Measurements from ENCODE around the gene ARID3C. TPM values are rescaled to one million over a fixed set of nuclear protein-coding genes. Genes with fewer than 3 reads are reported as not detected.

Gene ARID3C
- total and polyA plus RNA-seq, 10 donors, result not detected

GRCh38 chr9:34573599-34574325 is 55.1 kb downstream of the ARID3C start:
- 67 to 89% (median 74%) methylated on average over 9 to 17 of the region's 17 CpGs for WGBS, 5 donors
- no peak for TF ChIP-seq POLR2A (IDR thresholded peaks at IDR 0.05)
- TF ChIP-seq POLR2AphosphoS5 (IDR thresholded peaks at IDR 0.05), result no peak
- TF ChIP-seq CTCF (IDR thresholded peaks at IDR 0.05 in 8 of 11, conservative IDR thresholded peaks at IDR 0.05 in 3 of 11), result no peak
- peak overlapping the region in 5 of 8 donors; percentile 29 to 60 (median 44) for H3K27ac ChIP-seq
- H3K4me1 ChIP-seq, result peaks cover 0 to 92% (median 30%) of the 10 kb centered on the region in 6 donors
- H3K4me3 ChIP-seq, result no peak overlapping the region
- peaks cover 0 to 56% (median 20%) of the 10 kb centered on the region in 7 donors for H3K27me3 ChIP-seq (replicated peaks in 1 of 7)
- intact Hi-C loops (cut with DNase I; ENCODE audit: low total_unique reads), result no loop called here
- no peaks in the 10 kb centered on the region for H3K36me3 ChIP-seq
- no peak for DNase-seq
- H3K9me3 ChIP-seq, result no peaks in the 10 kb centered on the region

- Histone ChIP-seq H3K4me3 (no peak overlapping the region), H3K27me3 (replicated peaks in 1 of 7) (peaks cover 0 to 56% (median 8%) of the 10 kb centered on the region in 7 donors), H3K4me1 (peaks cover 0 to 90% (median 23%) of the 10 kb centered on the region in 6 donors), H3K9me3 (no peaks in the 10 kb centered on the region), H3K27ac (peak overlapping the region in 2 of 8 donors; percentile 28 to 60), H3K36me3 (no peaks in the 10 kb centered on the region)
- DNase-seq, result no peak
- TF ChIP-seq POLR2AphosphoS5 (IDR thresholded peaks at IDR 0.05) (no peak), CTCF (IDR thresholded peaks at IDR 0.05 in 8 of 11, conservative IDR thresholded peaks at IDR 0.05 in 3 of 11) (no peak), POLR2A (IDR thresholded peaks at IDR 0.05) (no peak)
- WGBS, 5 donors, result 66 to 89% (median 84%) methylated on average over 5 to 6 of the region's 6 CpGs
- intact Hi-C loops (cut with DNase I; ENCODE audit: low total_unique reads), result no loop called here
These were observed 56.2 kb downstream of the ARID3C start for GRCh38 chr9:34572628-34573027.

GRCh38 chr9:34572092-34572491 is 56.8 kb downstream of the ARID3C start:
- intact Hi-C loops (cut with DNase I; ENCODE audit: low total_unique reads), result no loop called here
- no peaks in the 10 kb centered on the region for H3K9me3 ChIP-seq
- no peak for DNase-seq
- H3K4me1 ChIP-seq, result peaks cover 0 to 85% (median 18%) of the 10 kb centered on the region in 6 donors
- no peak overlapping the region for H3K4me3 ChIP-seq
- H3K27me3 ChIP-seq (replicated peaks in 1 of 7), result peaks cover 0 to 53% (median 3%) of the 10 kb centered on the region in 7 donors
- peak overlapping the region in 4 of 8 donors; percentile 27 to 55 (median 39) for H3K27ac ChIP-seq
- TF ChIP-seq CTCF (IDR thresholded peaks at IDR 0.05 in 8 of 11, conservative IDR thresholded peaks at IDR 0.05 in 3 of 11) (no peak), POLR2AphosphoS5 (IDR thresholded peaks at IDR 0.05) (no peak), POLR2A (IDR thresholded peaks at IDR 0.05) (no peak)
- no peaks in the 10 kb centered on the region for H3K36me3 ChIP-seq

- peaks cover 0 to 84% (median 16%) of the 10 kb centered on the region in 6 donors for H3K4me1 ChIP-seq
- no peak for DNase-seq
- WGBS, 5 donors, result 73 to 85% (median 83%) methylated on average over 12 of the region's 12 CpGs
- TF ChIP-seq POLR2A (IDR thresholded peaks at IDR 0.05) (no peak), POLR2AphosphoS5 (IDR thresholded peaks at IDR 0.05) (peak in 2 of 3 donors; percentile 71 to 81), CTCF (IDR thresholded peaks at IDR 0.05 in 8 of 11, conservative IDR thresholded peaks at IDR 0.05 in 3 of 11) (no peak)
- intact Hi-C loops (cut with DNase I; ENCODE audit: low total_unique reads), result no loop called here
- no peaks in the 10 kb centered on the region for H3K9me3 ChIP-seq
- no peak overlapping the region for H3K4me3 ChIP-seq
- H3K36me3 ChIP-seq, result no peaks in the 10 kb centered on the region
- H3K27me3 ChIP-seq (replicated peaks in 1 of 7), result peaks cover 0 to 53% (median 0%) of the 10 kb centered on the region in 7 donors
- H3K27ac ChIP-seq, result peak overlapping the region in 5 of 8 donors; percentile 27 to 65 (median 50)
These were observed 57.4 kb downstream of the ARID3C start for GRCh38 chr9:34571481-34571810.

All from spleen (tissue), 11 donors.